Retinal pigment epithelial cell (primary cell): ENCODE results near the gene USP21.

ENCODE experiments used
- DNase-seq: peaks from one replicate; pipeline ENCODE4 v3.0.0-alpha.2; 2010; ENCODE audit warnings: low read depth
- H3K4me3 ChIP-seq: 2 replicates; pipeline ENCODE4 v1.5.1; 2011; ENCODE audit warnings: mild to moderate bottlenecking, low read length, control low read depth, moderate library complexity
- TF ChIP-seq, protein P1 (sequence below): conservative IDR thresholded peaks from 2 replicates; pipeline ENCODE4 v1.5.1; 2011; ENCODE audit warnings: low read depth, low read length, control low read depth, inconsistent platforms

The USP21 gene

GRCh38 chr1:161198897-161199431 is 39.7 kb downstream of the USP21 start, which contains the start of gene ADAMTS4:
Gene ADAMTS4 (minus strand): TSS chr1:161199054. CDS start chr1:161198627, 427 bp downstream.
- no peak within 1 kb of the TSS for H3K4me3 ChIP-seq
- TF ChIP-seq, protein P1, sequence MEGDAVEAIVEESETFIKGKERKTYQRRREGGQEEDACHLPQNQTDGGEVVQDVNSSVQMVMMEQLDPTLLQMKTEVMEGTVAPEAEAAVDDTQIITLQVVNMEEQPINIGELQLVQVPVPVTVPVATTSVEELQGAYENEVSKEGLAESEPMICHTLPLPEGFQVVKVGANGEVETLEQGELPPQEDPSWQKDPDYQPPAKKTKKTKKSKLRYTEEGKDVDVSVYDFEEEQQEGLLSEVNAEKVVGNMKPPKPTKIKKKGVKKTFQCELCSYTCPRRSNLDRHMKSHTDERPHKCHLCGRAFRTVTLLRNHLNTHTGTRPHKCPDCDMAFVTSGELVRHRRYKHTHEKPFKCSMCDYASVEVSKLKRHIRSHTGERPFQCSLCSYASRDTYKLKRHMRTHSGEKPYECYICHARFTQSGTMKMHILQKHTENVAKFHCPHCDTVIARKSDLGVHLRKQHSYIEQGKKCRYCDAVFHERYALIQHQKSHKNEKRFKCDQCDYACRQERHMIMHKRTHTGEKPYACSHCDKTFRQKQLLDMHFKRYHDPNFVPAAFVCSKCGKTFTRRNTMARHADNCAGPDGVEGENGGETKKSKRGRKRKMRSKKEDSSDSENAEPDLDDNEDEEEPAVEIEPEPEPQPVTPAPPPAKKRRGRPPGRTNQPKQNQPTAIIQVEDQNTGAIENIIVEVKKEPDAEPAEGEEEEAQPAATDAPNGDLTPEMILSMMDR, result no peak
- no peak for DNase-seq

- no peak overlapping the region for H3K4me3 ChIP-seq
- TF ChIP-seq, protein P1, result no peak
- no peak for DNase-seq
Observed at GRCh38 chr1:161199506-161200139, 40.3 kb downstream of the USP21 start.

DNA sequence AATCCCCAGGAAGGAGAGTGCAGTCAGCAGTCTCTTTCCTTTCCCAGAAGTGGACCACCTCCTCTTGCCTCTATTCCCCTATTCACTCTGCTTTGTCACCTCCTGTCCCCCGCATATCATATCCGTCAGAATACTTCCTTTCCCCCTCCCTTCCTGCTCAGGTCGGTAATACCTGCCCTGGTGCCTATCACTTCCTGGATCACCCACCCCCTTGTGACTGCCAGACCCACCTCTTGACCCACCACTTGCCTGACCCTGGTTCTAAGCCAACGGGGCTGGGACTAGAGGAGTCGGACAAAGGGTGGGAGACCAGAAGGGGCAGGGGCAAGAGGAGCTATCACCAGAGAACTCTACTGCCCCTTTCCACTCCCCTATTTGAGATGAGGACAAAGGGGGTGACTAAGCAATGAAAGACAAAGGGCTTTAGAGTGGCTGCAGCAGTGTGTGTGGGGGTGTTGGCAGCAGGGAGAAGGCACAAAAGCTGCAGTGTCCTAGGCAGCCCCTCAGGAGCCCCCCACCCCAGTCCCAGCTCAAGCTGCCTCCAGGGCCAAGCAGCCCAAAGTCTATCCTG is 41.2 kb downstream of the USP21 start:
- no peak for DNase-seq
- no peak overlapping the region for H3K4me3 ChIP-seq
- TF ChIP-seq, protein P1, result no peak

DNA sequence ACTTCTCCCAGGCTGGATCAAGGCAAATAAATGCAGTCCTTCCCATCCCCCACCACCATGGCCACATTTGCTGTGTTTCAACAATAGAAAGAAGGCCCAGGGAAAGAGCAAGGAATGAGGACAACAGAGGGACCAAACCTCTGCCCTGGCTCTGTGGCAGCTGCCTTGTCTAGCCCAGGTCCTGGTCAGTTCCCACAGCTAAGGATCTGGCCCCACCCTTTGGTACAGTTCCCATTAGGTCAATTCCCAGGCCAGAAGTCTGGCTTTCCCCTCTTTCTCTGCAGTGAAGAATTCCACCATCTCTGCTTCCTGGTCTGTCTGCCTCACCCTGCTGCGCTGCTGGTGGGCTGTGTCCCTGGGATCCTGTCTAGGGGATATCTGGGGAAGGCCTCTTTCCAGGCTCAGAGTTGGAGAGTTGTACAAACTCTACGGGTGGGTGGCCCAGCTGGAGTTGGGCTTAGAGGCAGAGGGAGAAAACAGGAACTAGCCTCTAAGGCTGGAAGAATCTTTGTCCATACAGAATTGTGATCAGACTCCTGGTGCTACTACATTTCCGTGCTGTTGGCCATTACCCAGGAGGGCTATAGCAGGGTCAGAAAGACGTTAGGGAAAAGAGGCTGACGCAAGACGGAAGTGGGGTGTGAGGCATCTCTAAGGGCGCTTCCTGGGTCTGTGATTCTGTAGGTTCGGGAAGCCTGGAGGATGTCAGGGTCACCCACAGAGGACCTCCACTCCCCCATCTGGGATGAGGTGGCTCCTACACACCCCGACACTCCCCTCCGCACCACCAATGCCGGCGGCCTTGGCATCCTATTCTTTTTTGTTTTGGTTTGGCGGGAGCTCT is 41.9 kb downstream of the USP21 start:
- H3K4me3 ChIP-seq, result no peak overlapping the region
- DNase-seq, result no peak
- TF ChIP-seq, protein P1, result no peak

GRCh38 chr1:161201836-161202712 is 42.8 kb downstream of the USP21 start, which contains the start of gene NDUFS2:
Gene NDUFS2 (plus strand): TSS chr1:161202367. CDS start chr1:161202386, 19 bp downstream.
- TF ChIP-seq, protein P1, result peak; percentile 55
- DNase-seq, result peak; percentile 96

DNA sequence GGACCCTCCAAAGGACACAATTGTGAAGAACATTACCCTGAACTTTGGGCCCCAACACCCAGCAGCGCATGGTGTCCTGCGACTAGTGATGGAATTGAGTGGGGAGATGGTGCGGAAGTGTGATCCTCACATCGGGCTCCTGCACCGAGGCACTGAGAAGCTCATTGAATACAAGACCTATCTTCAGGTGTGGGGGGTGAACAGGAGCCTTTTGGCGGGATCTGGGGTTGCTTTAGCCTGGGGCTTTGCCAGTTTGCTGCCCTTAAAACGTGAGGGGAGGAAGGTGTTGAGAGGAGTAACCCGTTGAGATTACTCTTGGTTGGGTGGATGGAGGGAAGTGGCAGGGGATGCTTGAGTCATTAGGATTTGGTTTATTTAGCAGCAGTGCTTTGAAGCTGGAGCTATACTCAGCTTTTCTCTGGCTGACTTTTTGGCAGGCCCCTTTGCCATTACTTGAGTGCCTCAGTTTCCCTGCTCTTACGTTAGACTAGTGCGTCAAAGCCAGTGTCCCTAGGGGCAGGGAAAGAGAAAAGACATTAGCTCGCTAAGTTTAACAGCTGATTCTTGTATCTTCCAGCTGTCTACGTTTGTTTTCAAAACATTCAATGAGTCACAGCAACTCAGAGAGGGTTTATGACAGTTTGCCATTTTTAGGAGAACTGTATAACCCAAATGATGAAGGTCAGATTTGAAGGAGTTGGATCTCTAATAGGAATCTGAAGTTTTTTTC is 47.3 kb downstream of the USP21 start:
- TF ChIP-seq, protein P1, result no peak
- no peak for DNase-seq
- no peak overlapping the region for H3K4me3 ChIP-seq

More at GRCh38 chr1:161201836-161202712, 42.8 kb downstream of the USP21 start, which contains the start of gene NDUFS2:
- peak within 1 kb of the TSS; percentile 95 for H3K4me3 ChIP-seq
